Transverse colon (tissue), 4 donors: Measurements from ENCODE around the gene DEK.

Experiments
- CTCF ChIP-seq, 5 experiments: fragments of 200-600 bp in 3 of 5; fragments of 450-650 bp in 2 of 5; sonication (generic) in 3 of 5; IDR thresholded peaks; 1 replicate in 2 of 5; 2 replicates in 3 of 5; pipeline ENCODE4 v1.5.1; 2016 to 2017; ENCODE audit warnings: antibody characterized with exemption in 5 of 5, inconsistent platforms in 3 of 5, mild to moderate bottlenecking in 2 of 5, moderate library complexity in 1 of 5
- EP300 ChIP-seq: sonication (generic); formaldehyde crosslinking; IDR thresholded peaks from one replicate; pipeline ENCODE4 v1.6.1; 2017; ENCODE audit warnings: antibody characterized with exemption, low read depth
- POLR2A ChIP-seq: fragments of 450-650 bp; IDR thresholded peaks from one replicate; pipeline ENCODE4 v1.6.1; 2016; ENCODE audit warnings: antibody characterized with exemption, mild to moderate bottlenecking, moderate library complexity
- POLR2AphosphoS5 ChIP-seq, 3 donors: sonication (generic); formaldehyde crosslinking; IDR thresholded peaks; one replicate each; pipeline ENCODE4 v1.6.1; 2016; ENCODE audit warnings: antibody characterized with exemption in 3 of 3

GRCh38 chr6:18234564-18234963, 29.8 kb downstream of the DEK start:
- TF ChIP-seq CTCF (IDR thresholded peaks at IDR 0.05) = no peak
- no peak for TF ChIP-seq POLR2AphosphoS5 (IDR thresholded peaks at IDR 0.05)
- no peak for TF ChIP-seq POLR2A
- TF ChIP-seq EP300 = no peak
